Fibroblast of mammary gland (primary cell): Measurements from ENCODE around the gene EFEMP1.

Source experiments
- DNase-seq: peaks from one replicate; pipeline ENCODE4 v3.0.0-alpha.2; 2010; ENCODE audit warnings: low read depth
- H3K4me3 ChIP-seq: 2 replicates; pipeline ENCODE4 v1.5.1; 2011; ENCODE audit warnings: low read depth, mild to moderate bottlenecking, low read length, moderate library complexity; ENCODE audit not compliant: control insufficient read depth
- CTCF ChIP-seq: conservative IDR thresholded peaks from 2 replicates; pipeline ENCODE4 v1.5.1; 2011; ENCODE audit warnings: low read depth, low read length, inconsistent platforms; ENCODE audit not compliant: control insufficient read depth, insufficient read depth

Gene EFEMP1

DNA sequence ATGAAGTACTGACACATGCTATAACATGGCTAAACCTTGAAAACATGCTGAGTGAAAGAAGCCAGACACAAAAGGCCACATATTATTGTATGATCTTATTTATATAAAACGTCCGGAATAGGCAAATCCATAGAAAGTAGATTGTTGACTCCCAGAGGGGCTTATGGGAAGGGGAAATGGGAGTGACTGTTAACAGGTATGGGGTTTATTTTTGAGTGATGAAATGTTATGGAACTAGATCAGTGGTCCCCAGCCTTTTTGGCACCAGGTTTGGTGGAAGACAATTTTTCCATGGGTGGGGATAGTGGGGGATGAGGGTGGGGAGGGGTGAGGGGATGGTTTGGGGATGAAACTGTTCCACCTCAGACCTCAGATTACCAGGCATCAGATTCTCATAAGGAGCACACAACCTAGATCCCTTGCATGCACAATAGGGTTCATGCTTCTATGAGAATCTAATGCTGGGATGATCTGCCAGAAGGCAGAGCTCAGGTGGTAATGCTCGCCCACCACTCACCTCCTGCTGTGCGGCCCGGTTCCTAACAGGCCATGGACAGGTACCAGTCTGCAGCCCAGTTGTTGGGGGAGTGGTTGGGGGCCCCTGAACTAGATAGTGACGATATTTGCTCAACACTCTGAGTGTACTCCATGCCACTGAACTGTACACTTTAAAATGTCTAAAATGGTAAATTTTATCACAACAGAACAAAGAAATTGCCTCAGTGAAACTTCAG, 59.1 kb downstream of the EFEMP1 start:
- DNase-seq, result no peak
- TF ChIP-seq CTCF, result no peak
- H3K4me3 ChIP-seq, result no peak overlapping the region

DNA sequence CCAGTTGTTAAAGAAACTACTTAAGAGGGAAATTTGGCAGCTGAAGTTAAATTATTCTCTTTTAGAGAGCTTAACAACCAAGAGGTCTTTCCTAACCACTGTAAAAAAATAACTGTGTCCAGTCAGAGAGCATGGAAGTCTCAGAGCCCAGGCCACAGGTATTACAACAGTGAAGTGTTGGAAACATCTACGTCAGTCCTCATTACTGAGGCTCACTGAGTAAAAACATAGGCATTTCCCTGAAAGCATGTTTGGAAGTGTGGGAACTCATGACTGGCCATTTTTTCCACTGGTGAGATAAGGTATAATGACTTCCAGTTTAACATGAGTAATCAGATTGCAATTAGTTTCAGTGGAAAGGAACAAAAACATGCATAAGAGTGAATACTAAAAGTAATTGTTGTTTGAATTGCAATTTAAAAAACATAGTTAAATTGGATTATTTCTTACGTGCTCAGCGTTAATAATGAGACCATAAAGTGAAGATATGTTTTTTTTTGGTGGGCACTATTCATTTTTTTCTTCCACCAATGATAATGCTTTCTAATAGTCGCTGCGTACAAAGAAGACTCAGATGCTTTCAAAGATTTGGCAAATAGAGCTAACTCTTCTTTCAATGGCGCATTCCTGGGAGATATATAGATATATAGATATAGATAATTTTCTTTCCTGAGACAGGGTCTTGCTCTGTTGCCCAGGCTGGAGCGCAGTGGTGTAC, 60.8 kb downstream of the EFEMP1 start:
- TF ChIP-seq CTCF, result no peak
- H3K4me3 ChIP-seq, result no peak overlapping the region
- peak; percentile 100 for DNase-seq

- peak; percentile 98 for DNase-seq
- TF ChIP-seq CTCF, result no peak
- no peak overlapping the region for H3K4me3 ChIP-seq
Measured at GRCh38 chr2:55862246-55862645, 61.3 kb downstream of the EFEMP1 start.

GRCh38 chr2:55861733-55862132, 61.8 kb downstream of the EFEMP1 start:
- no peak for TF ChIP-seq CTCF
- DNase-seq, result peak; percentile 59
- H3K4me3 ChIP-seq, result no peak overlapping the region

GRCh38 chr2:55860832-55861231, 62.8 kb downstream of the EFEMP1 start:
- DNase-seq, result no peak
- no peak overlapping the region for H3K4me3 ChIP-seq
- no peak for TF ChIP-seq CTCF

GRCh38 chr2:55859875-55860274, 63.7 kb downstream of the EFEMP1 start:
- DNase-seq, result no peak
- H3K4me3 ChIP-seq, result no peak overlapping the region
- TF ChIP-seq CTCF, result no peak
